AG20443 (cell line): ENCODE data around the gene TLCD4.
A peak's percentile ranks its signal among the peaks of the same experiment; 100 is the strongest.

ENCODE experiments used
- DNase-seq: peaks from one replicate; pipeline ENCODE4 v3.0.0; 2012; ENCODE audit warnings: low spot score, mixed read lengths

The TLCD4 gene

GRCh38 chr1:95095833-95096217, 21.3 kb upstream of the TLCD4 start:
- no peak for DNase-seq

DNA sequence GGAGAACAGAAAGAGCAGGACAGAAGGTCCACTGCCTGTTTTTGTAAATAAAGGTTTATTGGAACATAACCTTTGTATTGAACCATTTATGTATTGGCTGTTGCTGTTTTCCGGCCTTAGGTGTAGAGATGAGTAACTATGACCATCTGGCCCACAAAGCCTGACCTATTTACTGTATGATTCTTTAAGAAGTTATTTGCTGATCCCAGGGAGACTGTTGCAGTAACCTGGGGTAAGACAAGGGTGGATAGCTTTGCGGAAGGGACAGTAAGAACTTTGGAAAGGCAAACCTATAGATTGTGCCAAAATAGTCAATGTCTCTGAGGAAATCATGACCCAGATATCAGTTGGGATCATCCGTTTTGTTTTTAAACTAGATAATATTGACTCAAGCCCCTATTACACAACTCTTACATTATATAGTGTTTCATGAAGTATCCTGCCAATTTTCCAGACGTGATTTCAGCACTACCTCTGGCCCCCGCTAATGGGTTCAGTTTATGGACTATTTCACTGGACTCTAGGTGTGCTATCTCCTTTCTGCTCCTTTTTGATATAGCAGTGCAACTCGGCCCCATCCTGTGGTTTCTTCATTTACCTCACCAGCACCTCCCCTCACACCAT, 20.8 kb upstream of the TLCD4 start:
- DNase-seq = no peak

DNA sequence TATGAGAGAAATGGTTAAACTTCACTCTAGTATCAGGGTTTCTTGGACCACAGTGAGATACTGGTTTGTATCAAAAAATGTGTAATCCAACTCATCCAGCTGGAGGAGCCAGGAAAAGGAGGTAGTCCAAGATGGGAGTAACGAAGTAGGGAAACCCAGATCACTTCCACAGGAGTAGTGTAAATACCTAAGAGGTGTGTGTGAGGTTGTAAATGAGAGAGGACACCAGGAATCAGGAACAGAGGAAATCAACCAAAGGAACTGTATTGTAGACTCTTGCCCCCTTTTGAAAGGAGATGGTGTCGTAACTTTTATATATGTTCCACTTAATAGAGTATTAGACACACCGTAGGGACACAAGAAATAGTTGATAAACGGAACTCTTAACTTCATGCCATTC, 19.7 kb upstream of the TLCD4 start:
- no peak for DNase-seq

DNA sequence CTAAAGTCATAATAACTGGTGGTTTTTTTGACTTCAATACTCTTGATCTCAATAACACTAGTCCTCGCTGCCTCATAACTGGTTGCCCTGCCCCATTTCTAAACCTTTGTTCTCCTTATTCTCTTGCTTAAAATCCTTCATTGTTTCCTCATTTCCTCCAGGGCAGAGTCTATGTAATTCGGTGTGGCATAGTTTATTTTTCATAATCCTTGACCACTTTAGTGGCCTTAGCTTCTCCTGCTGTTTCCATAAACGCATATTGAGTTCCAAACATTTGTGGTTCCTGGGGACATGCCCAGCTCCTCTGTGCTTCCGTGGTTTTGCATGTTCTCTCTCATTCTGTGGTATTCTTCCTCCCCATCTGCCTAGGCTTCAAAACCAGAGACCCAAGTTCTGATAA, 19.0 kb upstream of the TLCD4 start:
- DNase-seq = peak; percentile 15

GRCh38 chr1:95108792-95109191, 8.4 kb upstream of the TLCD4 start:
- no peak for DNase-seq

DNA sequence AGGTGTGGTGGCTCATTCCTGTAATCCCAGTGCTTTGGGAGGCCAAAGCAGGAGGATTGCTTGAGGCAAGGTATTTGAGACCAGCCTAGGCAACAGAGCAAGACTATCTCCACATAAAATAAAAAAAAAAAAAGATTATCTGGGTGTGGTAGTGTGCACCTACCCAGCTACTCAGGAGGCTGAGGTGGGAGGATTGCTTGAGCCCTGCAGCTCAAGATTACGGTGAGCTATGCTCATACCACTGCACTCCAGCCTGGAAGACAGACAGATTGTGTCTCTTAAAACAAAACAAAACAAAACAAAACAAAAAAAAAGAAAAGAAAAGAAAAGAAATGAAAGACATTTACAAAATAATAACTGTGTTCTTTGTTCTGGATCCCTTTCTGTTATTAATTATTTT, 6.1 kb upstream of the TLCD4 start:
- DNase-seq = no peak

- DNase-seq = no peak
Observed at GRCh38 chr1:95113684-95114083, 3.5 kb upstream of the TLCD4 start.

GRCh38 chr1:95115708-95116137, 1.4 kb upstream of the TLCD4 start:
- no peak for DNase-seq

- peak; percentile 39 for DNase-seq
Observed at GRCh38 chr1:95116580-95117206, 462 bp upstream of the TLCD4 start.

- DNase-seq = no peak
Observed at GRCh38 chr1:95118067-95118499, 928 bp downstream of the TLCD4 start.

GRCh38 chr1:95118710-95119109, 1.6 kb downstream of the TLCD4 start:
- no peak for DNase-seq

DNA sequence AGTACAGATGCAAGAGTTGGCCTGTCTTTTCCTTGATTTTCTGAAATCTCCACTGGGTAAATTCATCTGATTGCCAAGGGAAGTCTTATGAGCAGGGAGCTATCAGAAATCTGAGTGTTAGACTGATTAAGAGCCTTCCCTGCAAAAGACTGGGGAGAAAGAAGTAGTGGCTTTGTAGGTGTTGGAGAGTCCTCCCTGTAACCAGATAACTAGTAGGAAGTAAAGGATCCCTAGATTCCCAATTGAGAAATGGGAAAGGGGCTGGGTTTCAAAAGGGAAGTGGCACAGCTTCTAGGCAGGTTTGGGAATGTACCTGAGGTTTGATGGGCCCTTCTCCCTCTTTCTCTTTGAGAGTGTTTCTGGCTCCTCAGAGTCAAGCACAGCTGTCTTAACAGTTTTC, 2.1 kb downstream of the TLCD4 start:
- no peak for DNase-seq

- no peak for DNase-seq
Observed at GRCh38 chr1:95122151-95122697, 5.1 kb downstream of the TLCD4 start.

DNA sequence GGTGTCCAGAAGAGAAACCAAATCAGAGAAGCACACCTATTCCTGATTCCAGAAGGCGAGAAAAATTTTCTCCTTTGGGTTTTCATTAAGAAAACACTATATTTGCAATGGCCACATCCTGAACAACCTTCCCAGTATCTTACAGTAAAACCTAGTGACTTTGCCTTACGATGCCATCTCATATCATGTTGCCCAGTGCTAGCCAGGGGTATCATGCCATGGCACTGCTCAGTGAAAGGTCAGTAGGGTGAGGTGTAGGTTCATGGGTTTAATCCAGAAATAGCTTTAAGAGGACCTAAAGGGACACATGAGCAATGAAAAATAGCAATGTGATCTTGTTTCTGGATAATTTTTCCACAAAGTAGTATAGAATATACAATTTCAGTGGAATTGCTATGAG, 7.2 kb downstream of the TLCD4 start:
- DNase-seq = no peak

- DNase-seq = no peak
Observed at GRCh38 chr1:95126366-95126765, 9.2 kb downstream of the TLCD4 start.

GRCh38 chr1:95126846-95127245, 9.7 kb downstream of the TLCD4 start:
- no peak for DNase-seq

DNA sequence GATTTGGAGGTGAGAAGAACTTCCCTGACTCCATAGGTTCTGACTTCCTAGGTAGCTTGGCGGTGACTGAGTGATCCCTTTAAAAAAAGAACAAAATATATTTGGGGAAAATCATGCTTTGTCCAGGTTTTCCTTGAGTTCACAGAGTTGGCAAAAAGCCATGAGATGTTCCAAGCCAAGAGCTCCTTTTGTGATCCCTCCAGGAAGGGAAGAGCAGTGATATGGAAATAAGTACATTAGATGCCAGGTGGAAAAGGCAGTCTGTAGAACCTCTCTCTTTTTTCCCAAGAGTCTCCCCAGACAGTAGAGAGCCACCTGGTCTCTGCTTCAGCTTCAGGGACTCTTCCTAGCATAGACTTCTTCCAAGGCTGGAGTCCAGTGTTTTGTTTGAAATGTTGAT, 10.2 kb downstream of the TLCD4 start:
- DNase-seq = no peak

GRCh38 chr1:95132762-95133161, 15.6 kb downstream of the TLCD4 start:
- no peak for DNase-seq

DNA sequence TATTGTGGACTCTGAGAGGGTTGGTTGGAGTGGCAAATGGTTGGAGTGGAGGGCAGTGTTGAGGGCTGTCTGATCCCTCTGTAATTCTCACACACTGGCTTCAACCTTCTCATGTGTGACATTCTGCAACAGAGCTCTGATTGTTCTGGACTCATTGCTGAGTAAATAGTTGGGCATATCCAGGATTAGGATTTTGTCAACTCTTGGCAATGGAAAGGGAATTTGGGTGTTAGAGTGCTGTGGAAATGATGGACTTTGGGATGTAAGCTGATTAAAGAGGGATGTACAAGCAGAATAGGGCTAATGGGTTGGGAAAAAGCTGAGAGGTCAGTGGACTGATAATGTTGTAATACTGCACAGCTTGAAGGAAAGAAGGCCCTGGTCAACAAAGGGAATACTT, 16.5 kb downstream of the TLCD4 start:
- DNase-seq = no peak

DNA sequence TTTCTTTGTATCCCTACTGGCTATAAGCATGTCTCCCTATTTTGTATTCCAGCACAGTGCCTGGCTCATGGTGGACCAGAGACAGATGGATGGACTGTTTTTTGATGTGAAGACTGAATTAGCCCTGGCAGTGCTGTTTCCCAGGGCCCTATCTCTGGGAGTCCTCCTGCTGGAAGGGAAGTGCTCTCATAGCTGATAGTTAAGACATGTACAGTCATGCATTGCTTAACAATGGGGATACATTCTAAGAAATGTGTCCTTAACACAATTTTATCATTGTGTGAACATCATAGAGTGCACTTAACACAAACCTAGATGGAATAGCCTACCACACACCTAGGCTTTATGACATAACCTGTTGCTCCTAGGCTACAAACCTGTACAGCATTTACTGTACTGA, 21.1 kb downstream of the TLCD4 start:
- no peak for DNase-seq

DNA sequence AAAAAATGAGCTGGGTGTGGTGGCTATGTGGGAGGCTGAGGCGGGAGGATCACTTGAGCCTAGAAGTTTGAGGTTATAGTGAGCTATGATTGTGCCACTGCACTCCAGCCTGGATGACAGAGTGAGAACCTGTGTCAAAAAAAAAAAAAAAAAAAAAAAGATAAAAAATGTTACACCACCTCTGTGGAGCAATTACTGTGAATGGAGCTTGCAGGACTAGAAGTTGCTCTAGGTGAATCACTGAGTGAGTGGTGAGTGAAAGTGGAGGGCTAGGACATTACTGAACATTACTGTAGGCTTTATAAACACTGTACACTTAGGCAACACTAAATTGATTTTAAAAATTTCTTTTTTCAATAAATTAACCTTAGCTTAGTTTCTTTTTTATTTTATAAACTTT, 21.9 kb downstream of the TLCD4 start:
- DNase-seq = no peak

- DNase-seq = no peak
Observed at GRCh38 chr1:95140791-95141190, 23.6 kb downstream of the TLCD4 start.

DNA sequence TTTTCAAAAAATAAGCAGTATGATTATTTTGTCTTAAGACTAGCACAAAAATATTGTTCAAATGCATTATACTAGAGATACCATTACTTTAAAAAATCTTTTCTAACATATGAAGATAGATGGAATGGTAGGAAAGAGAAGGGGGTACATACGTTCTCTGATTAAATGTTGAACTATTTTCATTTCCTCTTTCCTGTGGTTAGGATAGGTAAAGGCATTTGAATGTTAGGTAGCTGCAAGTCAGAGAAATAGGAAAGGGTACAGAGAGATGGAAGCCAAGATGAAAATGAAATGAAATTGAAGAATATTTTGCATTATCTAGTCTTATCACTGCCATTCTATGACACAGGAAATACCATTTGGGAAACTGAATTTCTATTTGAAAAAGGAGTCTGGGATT, 28.3 kb downstream of the TLCD4 start:
- DNase-seq = no peak

- no peak for DNase-seq
Observed at GRCh38 chr1:95146637-95147036, 29.5 kb downstream of the TLCD4 start.
